ENCODE measurements around the gene ACP5. TPM values are rescaled to one million over a fixed set of nuclear protein-coding genes. Genes with fewer than 3 reads are reported as not detected.
"Not testable (repeated sequence)": the region's sequence is repeated elsewhere in the genome, so short reads cannot be mapped to it uniquely, and the experiment has no call there.

Gene ACP5
- polyA plus RNA-seq, 4 donors, result 11.7 to 20.6 (median 13.4) TPM

- DNase-seq (ENCODE audit: low read depth in 4 of 4, low spot score in 2 of 4), result no peak
Measured at GRCh38 chr19:11580116-11580515, 2.7 kb upstream of the ACP5 start.

- DNase-seq (ENCODE audit: low read depth in 4 of 4, low spot score in 2 of 4), result no peak
Measured at GRCh38 chr19:11578258-11579142, 1.1 kb upstream of the ACP5 start.

- no peak for DNase-seq (ENCODE audit: low read depth in 4 of 4, low spot score in 2 of 4)
Measured at GRCh38 chr19:11576227-11576626, 1.2 kb downstream of the ACP5 start.

- no peak for DNase-seq (ENCODE audit: low read depth in 4 of 4, low spot score in 2 of 4)
Measured at GRCh38 chr19:11574689-11575088, 2.8 kb downstream of the ACP5 start.

- not testable (repeated sequence) for DNase-seq (ENCODE audit: low read depth in 4 of 4, low spot score in 2 of 4)
Measured at GRCh38 chr19:11573763-11574162, 3.7 kb downstream of the ACP5 start.

GRCh38 chr19:11573354-11573753 lies 4.1 kb downstream of the ACP5 start:
- not testable (repeated sequence) for DNase-seq (ENCODE audit: low read depth in 4 of 4, low spot score in 2 of 4)

- no peak for DNase-seq (ENCODE audit: low read depth in 4 of 4, low spot score in 2 of 4)
Measured at GRCh38 chr19:11570039-11570462, 7.4 kb downstream of the ACP5 start.

GRCh38 chr19:11566164-11566563 lies 11.3 kb downstream of the ACP5 start:
- no peak for DNase-seq (ENCODE audit: low read depth in 4 of 4, low spot score in 2 of 4)

GRCh38 chr19:11565649-11565980 lies 11.8 kb downstream of the ACP5 start:
- DNase-seq (ENCODE audit: low read depth in 4 of 4, low spot score in 2 of 4), result not testable (repeated sequence)

GRCh38 chr19:11564082-11564807 lies 13.2 kb downstream of the ACP5 start:
- not testable (repeated sequence) for DNase-seq (ENCODE audit: low read depth in 4 of 4, low spot score in 2 of 4)

GRCh38 chr19:11563532-11563931 lies 13.9 kb downstream of the ACP5 start:
- DNase-seq (ENCODE audit: low read depth in 4 of 4, low spot score in 2 of 4), result no peak

- peak in 1 of 4 donors; percentile 60 for DNase-seq (ENCODE audit: low read depth in 4 of 4, low spot score in 2 of 4)
Measured at GRCh38 chr19:11560404-11561051, 16.9 kb downstream of the ACP5 start.

- peak; percentile 94 to 97 (median 94) for DNase-seq (ENCODE audit: low read depth in 4 of 4, low spot score in 2 of 4)
Measured at GRCh38 chr19:11558881-11559828, 18.3 kb downstream of the ACP5 start, which contains the start of gene ELOF1. ELOF1 (minus strand) TSS chr19:11559230; CDS start chr19:11554347, 4,883 bp downstream.

GRCh38 chr19:11556634-11557420 lies 20.6 kb downstream of the ACP5 start:
- DNase-seq (ENCODE audit: low read depth in 4 of 4, low spot score in 2 of 4), result no peak

- no peak for DNase-seq (ENCODE audit: low read depth in 4 of 4, low spot score in 2 of 4)
Measured at GRCh38 chr19:11555246-11555645, 22.2 kb downstream of the ACP5 start.

- DNase-seq (ENCODE audit: low read depth in 4 of 4, low spot score in 2 of 4), result no peak
Measured at GRCh38 chr19:11554160-11554559, 23.3 kb downstream of the ACP5 start.

- DNase-seq (ENCODE audit: low read depth in 4 of 4, low spot score in 2 of 4), result no peak
Measured at GRCh38 chr19:11552666-11553372, 24.6 kb downstream of the ACP5 start.

- no peak for DNase-seq (ENCODE audit: low read depth in 4 of 4, low spot score in 2 of 4)
Measured at GRCh38 chr19:11551603-11552235, 25.7 kb downstream of the ACP5 start.

Data from left renal cortex interstitium (tissue), 4 donors.